Nephron (organoid): ENCODE data around the gene TNXB.
"Not testable (repeated sequence)": the region's sequence is repeated elsewhere in the genome, so short reads cannot be mapped to it uniquely, and the experiment has no call there.

Source experiments
- H3K27ac Mint-ChIP-seq, 3 experiments: 2 replicates each; pipeline ENCODE4 v1.8.0; 2020; ENCODE audit warnings: mixed read lengths in 3 of 3, mild to moderate bottlenecking in 2 of 3, moderate library complexity in 1 of 3
- H3K27me3 Mint-ChIP-seq: 2 replicates; pipeline ENCODE4 v1.8.0; 2021; ENCODE audit warnings: low read depth, mild to moderate bottlenecking, moderate library complexity, mixed read lengths
- H3K36me3 Mint-ChIP-seq: 2 replicates; pipeline ENCODE4 v1.8.0; 2020; ENCODE audit warnings: low read depth, mixed read lengths
- H3K4me1 Mint-ChIP-seq: 2 replicates; pipeline ENCODE4 v1.8.0; 2020; ENCODE audit warnings: mixed read lengths
- H3K4me3 Mint-ChIP-seq, 3 experiments: 2 replicates each; pipeline ENCODE4 v1.8.0; 2020; ENCODE audit warnings: mild to moderate bottlenecking in 3 of 3, mixed read lengths in 3 of 3, moderate library complexity in 2 of 3
- H3K9me3 Mint-ChIP-seq: 2 replicates; pipeline ENCODE4 v1.8.0; 2020; ENCODE audit warnings: mixed read lengths
- CTCF ChIP-seq, 3 experiments: fragments of 200-600 bp; sonication (generic); IDR thresholded peaks; one replicate each; pipeline ENCODE4 v1.5.0; 2021; ENCODE audit warnings: antibody characterized with exemption in 3 of 3; ENCODE audit not compliant: unreplicated experiment in 3 of 3

The TNXB gene

GRCh38 chr6:32046450-32047083, 62.6 kb downstream of the TNXB start:
- Mint-ChIP-seq H3K27ac (peak overlapping the region in 1 of 3 experiments; percentile 66), H3K4me3 (no peak overlapping the region), H3K36me3 (no peaks in the 10 kb centered on the region), H3K4me1 (peaks cover 22% of the 10 kb centered on the region), H3K9me3 (no peaks in the 10 kb centered on the region), H3K27me3 (peaks cover 9% of the 10 kb centered on the region)
- TF ChIP-seq CTCF (IDR thresholded peaks at IDR 0.05; ENCODE audit: unreplicated experiment in 3 of 3), result no peak

GRCh38 chr6:32045811-32046449, 63.2 kb downstream of the TNXB start:
- Mint-ChIP-seq H3K9me3 (no peaks in the 10 kb centered on the region), H3K36me3 (no peaks in the 10 kb centered on the region), H3K27ac (peak overlapping the region in 2 of 3 experiments; percentile 66 to 80), H3K4me1 (peaks cover 22% of the 10 kb centered on the region), H3K4me3 (no peak overlapping the region), H3K27me3 (peaks cover 9% of the 10 kb centered on the region)
- no peak for TF ChIP-seq CTCF (IDR thresholded peaks at IDR 0.05; ENCODE audit: unreplicated experiment in 3 of 3)

GRCh38 chr6:32044916-32045315, 64.2 kb downstream of the TNXB start:
- not testable (repeated sequence) for H3K9me3 Mint-ChIP-seq, H3K27ac Mint-ChIP-seq, H3K36me3 Mint-ChIP-seq, H3K4me3 Mint-ChIP-seq, H3K27me3 Mint-ChIP-seq
- peaks cover 22% of the 10 kb centered on the region for H3K4me1 Mint-ChIP-seq

GRCh38 chr6:32043589-32044380, 65.4 kb downstream of the TNXB start:
- H3K27me3 Mint-ChIP-seq, H3K9me3 Mint-ChIP-seq, H3K27ac Mint-ChIP-seq, H3K4me3 Mint-ChIP-seq, H3K36me3 Mint-ChIP-seq: not testable (repeated sequence)
- H3K4me1 Mint-ChIP-seq, result peaks cover 19% of the 10 kb centered on the region

GRCh38 chr6:32042276-32042675, 66.9 kb downstream of the TNXB start:
- H3K4me1 Mint-ChIP-seq, H3K36me3 Mint-ChIP-seq, H3K27ac Mint-ChIP-seq, H3K4me3 Mint-ChIP-seq, H3K27me3 Mint-ChIP-seq, H3K9me3 Mint-ChIP-seq: not testable (repeated sequence)

- not testable (repeated sequence) for H3K36me3 Mint-ChIP-seq, H3K4me3 Mint-ChIP-seq, H3K27ac Mint-ChIP-seq, H3K9me3 Mint-ChIP-seq, H3K27me3 Mint-ChIP-seq, H3K4me1 Mint-ChIP-seq
Measured at GRCh38 chr6:32041385-32041784, 67.8 kb downstream of the TNXB start.

GRCh38 chr6:32041050-32041321, 68.2 kb downstream of the TNXB start:
- not testable (repeated sequence) for H3K27me3 Mint-ChIP-seq, H3K36me3 Mint-ChIP-seq, H3K27ac Mint-ChIP-seq, H3K4me3 Mint-ChIP-seq, H3K4me1 Mint-ChIP-seq, H3K9me3 Mint-ChIP-seq

GRCh38 chr6:32040299-32041049, 68.7 kb downstream of the TNXB start:
- H3K4me1 Mint-ChIP-seq, H3K27ac Mint-ChIP-seq, H3K4me3 Mint-ChIP-seq, H3K27me3 Mint-ChIP-seq, H3K9me3 Mint-ChIP-seq, H3K36me3 Mint-ChIP-seq: not testable (repeated sequence)

GRCh38 chr6:32039321-32040274, 69.5 kb downstream of the TNXB start:
- H3K9me3 Mint-ChIP-seq, H3K27me3 Mint-ChIP-seq, H3K27ac Mint-ChIP-seq, H3K4me3 Mint-ChIP-seq, H3K36me3 Mint-ChIP-seq, H3K4me1 Mint-ChIP-seq: not testable (repeated sequence)

GRCh38 chr6:32038878-32039277, 70.3 kb downstream of the TNXB start:
- H3K27ac Mint-ChIP-seq, H3K4me1 Mint-ChIP-seq, H3K36me3 Mint-ChIP-seq, H3K27me3 Mint-ChIP-seq, H3K4me3 Mint-ChIP-seq, H3K9me3 Mint-ChIP-seq: not testable (repeated sequence)

GRCh38 chr6:32037598-32038524, 71.3 kb downstream of the TNXB start, which contains the start of gene CYP21A2:
Gene CYP21A2, plus strand, starts transcription at chr6:32038415. Its CDS starts 8 bp downstream, at chr6:32038423.
- not testable (repeated sequence) for H3K4me1 Mint-ChIP-seq

More at GRCh38 chr6:32037598-32038524, 71.3 kb downstream of the TNXB start, which contains the start of gene CYP21A2:
- H3K27me3 Mint-ChIP-seq, H3K27ac Mint-ChIP-seq, H3K9me3 Mint-ChIP-seq, H3K4me3 Mint-ChIP-seq, H3K36me3 Mint-ChIP-seq: not testable (repeated sequence)
